NCI-H526 treated with DMSO at 0.1 percent for 48 hours (cell line): ENCODE results near the gene ADGRL3.

Experiments
- DNase-seq: peaks from one replicate; lab custom pipeline; 2025; lab: John Stamatoyannopoulos, UW

Gene ADGRL3

GRCh38 chr4:61277785-61278760, 77.9 kb downstream of the ADGRL3 start:
- DNase-seq = no peak

GRCh38 chr4:61292322-61292721, 92.2 kb downstream of the ADGRL3 start:
- no peak for DNase-seq

DNA sequence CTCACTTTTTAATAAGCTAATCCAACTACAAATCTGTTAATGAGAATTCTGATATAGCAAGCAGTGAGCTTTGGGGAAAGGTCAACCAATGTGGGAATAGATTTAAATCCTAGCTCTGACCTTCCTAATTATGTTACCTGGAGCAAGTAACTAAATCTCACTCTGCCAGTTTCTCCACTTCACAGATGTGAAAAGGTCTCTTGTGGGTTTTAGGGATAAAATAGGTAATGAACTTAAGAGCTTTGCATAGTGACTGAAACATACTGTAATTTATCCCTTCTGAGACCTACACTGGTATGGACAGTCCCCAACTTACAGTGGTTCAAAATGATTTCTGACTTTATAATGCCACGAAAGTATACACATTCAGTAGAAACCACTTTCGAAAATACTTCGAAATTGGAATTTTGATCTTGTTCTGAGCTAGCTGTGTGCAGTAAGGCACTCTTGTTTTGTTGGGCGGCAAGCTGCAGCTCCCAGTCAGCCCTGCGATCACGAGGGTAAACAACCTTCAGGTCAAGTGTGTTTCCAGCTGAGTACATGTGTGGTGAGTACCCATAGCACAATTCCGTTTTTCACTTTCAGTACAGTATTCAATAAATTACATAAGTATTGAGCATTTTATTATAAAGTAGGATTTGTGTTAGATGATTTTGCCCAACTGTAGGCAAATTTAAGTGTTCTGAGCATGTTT, 93.7 kb downstream of the ADGRL3 start:
- no peak for DNase-seq

GRCh38 chr4:61294936-61295335, 94.8 kb downstream of the ADGRL3 start:
- DNase-seq = no peak

GRCh38 chr4:61296144-61296543, 96.0 kb downstream of the ADGRL3 start:
- DNase-seq = no peak

- no peak for DNase-seq
These were observed 98.1 kb downstream of the ADGRL3 start for GRCh38 chr4:61298178-61298740.

GRCh38 chr4:61299316-61299715, 99.2 kb downstream of the ADGRL3 start:
- no peak for DNase-seq

- no peak for DNase-seq
These were observed 100.2 kb downstream of the ADGRL3 start for GRCh38 chr4:61300266-61300844.

- no peak for DNase-seq
These were observed 101.1 kb downstream of the ADGRL3 start for GRCh38 chr4:61301271-61301670.

DNA sequence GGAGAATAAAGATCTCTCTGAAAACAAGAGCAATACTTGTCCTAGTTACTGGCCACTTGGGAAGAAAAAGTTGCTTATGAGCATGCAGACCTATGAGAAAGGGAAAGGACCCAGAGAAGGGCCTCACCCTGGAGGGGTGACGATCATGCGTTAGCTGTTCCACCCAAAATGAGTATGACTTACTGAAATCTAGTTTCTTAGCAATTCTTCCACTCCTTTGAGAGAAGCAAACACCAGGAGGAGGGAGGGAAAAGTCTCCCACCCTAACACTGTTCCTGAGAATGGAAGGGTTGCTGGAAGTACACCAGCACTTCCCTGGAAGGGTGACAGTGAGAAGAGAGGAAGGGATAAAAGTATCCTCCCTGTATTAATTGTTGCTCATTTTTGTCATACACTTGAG, 107.9 kb downstream of the ADGRL3 start:
- no peak for DNase-seq

DNA sequence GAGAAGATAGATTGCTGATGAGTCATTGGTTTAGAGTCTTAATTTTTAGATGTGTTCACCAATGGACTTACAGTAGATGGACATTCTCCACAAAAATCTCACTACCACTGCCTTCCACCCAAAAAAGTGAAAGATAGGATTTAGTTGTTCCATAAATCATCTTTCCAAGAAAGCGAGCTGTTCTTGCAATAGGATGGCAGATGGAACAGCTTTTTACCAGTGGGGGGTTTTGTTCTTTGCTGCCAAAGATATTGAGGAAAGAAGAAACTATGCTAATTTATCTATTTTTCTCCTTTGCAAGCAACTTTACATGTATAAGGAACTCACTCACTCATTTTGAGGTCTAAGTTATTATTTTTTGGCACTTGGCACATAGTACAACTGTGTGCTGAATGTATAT, 109.5 kb downstream of the ADGRL3 start:
- DNase-seq = no peak

DNA sequence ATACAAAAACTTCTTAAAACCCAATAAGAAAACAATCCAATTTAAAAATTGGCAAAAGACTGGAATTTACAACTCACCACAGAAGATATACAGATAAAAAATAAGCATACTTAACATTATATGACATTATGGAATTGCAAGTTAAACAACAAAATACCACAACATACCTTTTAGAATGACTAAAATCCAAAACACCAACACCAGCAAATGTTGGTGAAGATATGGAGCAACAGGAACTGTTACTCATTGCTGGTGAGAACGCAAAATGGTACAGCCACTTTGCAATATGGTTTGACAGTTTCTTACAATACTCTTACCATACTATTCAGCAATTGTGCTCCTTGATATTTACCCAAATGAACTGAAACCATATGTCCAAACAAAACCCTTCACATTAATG, 112.4 kb downstream of the ADGRL3 start:
- no peak for DNase-seq

GRCh38 chr4:61318431-61318830, 118.3 kb downstream of the ADGRL3 start:
- no peak for DNase-seq

GRCh38 chr4:61319156-61319555, 119.0 kb downstream of the ADGRL3 start:
- no peak for DNase-seq

GRCh38 chr4:61320154-61320553, 120.0 kb downstream of the ADGRL3 start:
- no peak for DNase-seq

DNA sequence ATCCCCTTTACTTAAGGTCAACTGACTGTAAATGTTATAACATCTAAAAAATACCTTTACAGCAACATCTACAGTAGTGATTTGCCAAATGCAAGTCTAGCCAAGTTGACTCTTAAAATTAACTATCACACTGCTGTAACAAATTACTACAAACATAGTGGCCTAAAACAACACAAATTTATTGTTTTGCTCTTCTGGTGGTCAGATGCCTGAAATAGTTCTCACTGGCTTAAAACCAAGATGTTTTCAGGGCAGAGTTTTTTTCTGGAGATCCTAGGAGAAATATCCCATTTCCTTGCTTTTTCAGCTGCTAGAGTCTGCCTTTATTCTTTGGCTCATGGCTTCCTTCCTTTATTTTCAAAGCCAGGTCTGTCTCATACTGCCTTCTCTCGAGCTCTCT, 120.5 kb downstream of the ADGRL3 start:
- DNase-seq = no peak

GRCh38 chr4:61332693-61333092, 132.6 kb downstream of the ADGRL3 start:
- no peak for DNase-seq

- DNase-seq = no peak
These were observed 133.4 kb downstream of the ADGRL3 start for GRCh38 chr4:61333490-61333889.

GRCh38 chr4:61335241-61335763, 135.2 kb downstream of the ADGRL3 start:
- no peak for DNase-seq

DNA sequence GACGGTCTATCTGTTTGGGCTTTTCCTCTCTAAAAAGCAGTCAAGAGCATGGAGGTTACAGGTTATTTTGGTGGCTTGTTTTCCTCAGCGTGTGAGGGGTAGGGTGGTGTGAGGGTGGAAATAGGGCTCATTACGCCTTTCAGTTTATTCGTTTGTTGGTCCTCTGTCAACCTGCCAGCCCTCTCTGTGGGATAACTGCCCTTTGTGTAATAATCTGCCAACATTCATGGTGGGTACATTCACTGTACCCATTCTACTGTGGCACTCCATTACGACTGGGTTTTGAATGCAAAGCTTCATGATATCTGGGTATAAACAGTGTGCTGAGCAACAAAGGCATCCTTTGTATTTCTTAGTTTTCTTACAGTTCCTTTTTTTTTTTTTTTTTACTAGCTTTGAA, 136.4 kb downstream of the ADGRL3 start:
- no peak for DNase-seq

GRCh38 chr4:61336916-61337315, 136.8 kb downstream of the ADGRL3 start:
- no peak for DNase-seq

- DNase-seq = no peak
These were observed 141.9 kb downstream of the ADGRL3 start for GRCh38 chr4:61342061-61342460.
